C4-2B (cell line): ENCODE measurements around the gene SH3RF3.

Experiments used
- ZFX ChIP-seq: fragments of 450-650 bp; IDR thresholded peaks from 2 replicates; pipeline ENCODE4 v1.6.1; 2017
- TF ChIP-seq, protein P1 (sequence below): fragments of 450-650 bp; conservative IDR thresholded peaks from 2 replicates; pipeline ENCODE4 v1.5.1; 2017; ENCODE audit warnings: mild to moderate bottlenecking

GRCh38 chr2:109514857-109515256 is 385.9 kb downstream of the SH3RF3 start:
- TF ChIP-seq, protein P1, sequence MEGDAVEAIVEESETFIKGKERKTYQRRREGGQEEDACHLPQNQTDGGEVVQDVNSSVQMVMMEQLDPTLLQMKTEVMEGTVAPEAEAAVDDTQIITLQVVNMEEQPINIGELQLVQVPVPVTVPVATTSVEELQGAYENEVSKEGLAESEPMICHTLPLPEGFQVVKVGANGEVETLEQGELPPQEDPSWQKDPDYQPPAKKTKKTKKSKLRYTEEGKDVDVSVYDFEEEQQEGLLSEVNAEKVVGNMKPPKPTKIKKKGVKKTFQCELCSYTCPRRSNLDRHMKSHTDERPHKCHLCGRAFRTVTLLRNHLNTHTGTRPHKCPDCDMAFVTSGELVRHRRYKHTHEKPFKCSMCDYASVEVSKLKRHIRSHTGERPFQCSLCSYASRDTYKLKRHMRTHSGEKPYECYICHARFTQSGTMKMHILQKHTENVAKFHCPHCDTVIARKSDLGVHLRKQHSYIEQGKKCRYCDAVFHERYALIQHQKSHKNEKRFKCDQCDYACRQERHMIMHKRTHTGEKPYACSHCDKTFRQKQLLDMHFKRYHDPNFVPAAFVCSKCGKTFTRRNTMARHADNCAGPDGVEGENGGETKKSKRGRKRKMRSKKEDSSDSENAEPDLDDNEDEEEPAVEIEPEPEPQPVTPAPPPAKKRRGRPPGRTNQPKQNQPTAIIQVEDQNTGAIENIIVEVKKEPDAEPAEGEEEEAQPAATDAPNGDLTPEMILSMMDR = no peak
- no peak for TF ChIP-seq ZFX
